Retinal pigment epithelial cell (primary cell): Measurements from ENCODE around the gene HDAC7.

Experiments used
- DNase-seq: peaks from one replicate; pipeline ENCODE4 v3.0.0-alpha.2; 2010; ENCODE audit warnings: low read depth
- H3K4me3 ChIP-seq: 2 replicates; pipeline ENCODE4 v1.5.1; 2011; ENCODE audit warnings: mild to moderate bottlenecking, low read length, control low read depth, moderate library complexity
- CTCF ChIP-seq: conservative IDR thresholded peaks from 2 replicates; pipeline ENCODE4 v1.5.1; 2011; ENCODE audit warnings: low read depth, low read length, control low read depth, inconsistent platforms

Gene HDAC7

GRCh38 chr12:47835006-47835830, 15.5 kb upstream of the HDAC7 start:
- H3K4me3 ChIP-seq: no peak overlapping the region
- no peak for TF ChIP-seq CTCF
- no peak for DNase-seq

GRCh38 chr12:47834199-47834903, 14.6 kb upstream of the HDAC7 start:
- no peak for DNase-seq
- no peak for TF ChIP-seq CTCF

GRCh38 chr12:47833591-47834012, 13.9 kb upstream of the HDAC7 start:
- no peak for TF ChIP-seq CTCF
- H3K4me3 ChIP-seq: no peak overlapping the region
- no peak for DNase-seq

More at GRCh38 chr12:47834199-47834903, 14.6 kb upstream of the HDAC7 start:
- no peak overlapping the region for H3K4me3 ChIP-seq

- H3K4me3 ChIP-seq: no peak overlapping the region
- no peak for TF ChIP-seq CTCF
- DNase-seq: no peak
Measured at GRCh38 chr12:47832263-47832933, 12.7 kb upstream of the HDAC7 start.

- no peak for TF ChIP-seq CTCF
- DNase-seq: no peak
- no peak overlapping the region for H3K4me3 ChIP-seq
Measured at GRCh38 chr12:47829584-47829983, 9.9 kb upstream of the HDAC7 start.

- no peak for DNase-seq
- no peak overlapping the region for H3K4me3 ChIP-seq
- TF ChIP-seq CTCF: no peak
Measured at GRCh38 chr12:47828976-47829482, 9.3 kb upstream of the HDAC7 start.
